GM12878 (cell line): Measurements from ENCODE around the gene GTF3A. TPM values are rescaled to one million over a fixed set of nuclear protein-coding genes. Genes with fewer than 3 reads are reported as not detected.
A peak's percentile ranks its signal among the peaks of the same experiment; 100 is the strongest.

ENCODE experiments used
- CEBPB ChIP-seq, 2 experiments: fragments of 150-350 bp in 1 of 2; IDR thresholded peaks; 2 replicates each; pipeline ENCODE4 v1.6.1; 2012 to 2014; ENCODE audit warnings: low read depth in 2 of 2, low read length in 2 of 2, borderline replicate concordance in 1 of 2, inconsistent platforms in 1 of 2
- CREM ChIP-seq: IDR thresholded peaks from 2 replicates; pipeline ENCODE4 v1.6.1; 2014; ENCODE audit warnings: antibody characterized with exemption, low read depth
- RAD51 ChIP-seq: fragments of 450-650 bp; IDR thresholded peaks from 2 replicates; pipeline ENCODE4 v1.6.1; 2016; ENCODE audit warnings: moderate library complexity, mild to moderate bottlenecking, inconsistent platforms
- RB1 ChIP-seq: fragments of 450-650 bp; formaldehyde crosslinking; IDR thresholded peaks from 2 replicates; pipeline ENCODE4 v1.6.1; 2017; ENCODE audit warnings: mild to moderate bottlenecking, borderline replicate concordance
- RELA ChIP-seq: fragments of 450-650 bp; IDR thresholded peaks from 2 replicates; pipeline ENCODE4 v1.8.0; 2014; ENCODE audit warnings: borderline replicate concordance; ENCODE audit not compliant: partially characterized antibody
- SMC3 ChIP-seq: IDR thresholded peaks from 2 replicates; pipeline ENCODE4 v1.6.1; 2011; ENCODE audit warnings: low read length, improper control_type of control experiment, borderline replicate concordance
- SP1 ChIP-seq: IDR thresholded peaks from one replicate; pipeline ENCODE4 v1.6.1; 2011; ENCODE audit warnings: low read depth, low read length
- SPI1 ChIP-seq: IDR thresholded peaks from 2 replicates; pipeline ENCODE4 v1.6.1; 2011; ENCODE audit warnings: low read depth, mild to moderate bottlenecking, low read length, moderate library complexity, borderline replicate concordance; ENCODE audit not compliant: insufficient read depth
- SREBF2 ChIP-seq: IDR thresholded peaks from 2 replicates; pipeline ENCODE4 v1.6.1; 2012; ENCODE audit warnings: mild to moderate bottlenecking, low read length
- TAF1 ChIP-seq: IDR thresholded peaks from 2 replicates; pipeline ENCODE4 v1.6.1; 2011; ENCODE audit warnings: mild to moderate bottlenecking, low read depth, low read length, borderline replicate concordance
- ZBED1 ChIP-seq: IDR thresholded peaks from 2 replicates; pipeline ENCODE4 v1.6.1; 2016; ENCODE audit warnings: borderline replicate concordance
- polyA plus RNA-seq, 11 experiments: library from polyadenylated mRNA; depleted of rRNA in 4 of 11; unstranded in 6 of 11; stranded (reverse) in 5 of 11; fragments of >200 nt; fragmentation: Nextera tagmentation in 4 of 11; fragmentation: Illumina TruSeq in 1 of 11; extraction: Ambion mirVana in 4 of 11; extraction: Trizol in 1 of 11; gene quantifications; 1 replicate in 1 of 11; 2 replicates in 10 of 11; pipeline versions ENCODE4 v1.2.1 to v1.2.3, GENCODE V29; 2011 to 2016; ENCODE audit warnings: inconsistent platforms in 2 of 11, missing spikeins in 2 of 11, low read depth in 1 of 11
- total RNA-seq, 4 experiments: library from RNA; depleted of rRNA in 3 of 4; stranded (reverse); fragments of >200 nt in 3 of 4; fragmentation: Illumina TruSeq in 1 of 4; extraction: Trizol in 1 of 4; gene quantifications; 2 replicates each; pipeline versions ENCODE4 v1.2.1 to v1.2.3, GENCODE V29; 2013 to 2021
- TF ChIP-seq, protein P1 (sequence below): fragments of 450-650 bp; IDR thresholded peaks from 2 replicates; pipeline ENCODE4 v1.6.1; 2017; ENCODE audit warnings: mild to moderate bottlenecking, low read depth, inconsistent platforms; ENCODE audit not compliant: poor library complexity, severe bottlenecking
- TF ChIP-seq, protein P2 (sequence below): fragments of 450-650 bp; IDR thresholded peaks from 2 replicates; pipeline ENCODE4 v1.6.1; 2017; ENCODE audit warnings: borderline replicate concordance
- TF ChIP-seq, protein P3 (sequence below): fragments of 450-650 bp; IDR thresholded peaks from 2 replicates; pipeline ENCODE4 v1.6.1; 2017; ENCODE audit warnings: mild to moderate bottlenecking, moderate library complexity
- TF ChIP-seq, protein P4 (sequence below): fragments of 450-650 bp; formaldehyde crosslinking; IDR thresholded peaks from 2 replicates; pipeline ENCODE4 v1.4.0; 2022; ENCODE audit warnings: mild to moderate bottlenecking, moderate library complexity
- TF ChIP-seq, protein P5 (sequence below): IDR thresholded peaks from 2 replicates; pipeline ENCODE4 v1.6.1; 2012; ENCODE audit warnings: low read depth, low read length, improper control_type of control experiment

The GTF3A gene
- total and polyA plus RNA-seq, 10 of the 15 experiments (the other 5 are each of a cell fraction or from before 2014, with no cell fraction given) = 74.2 to 524 (median 216) TPM

DNA sequence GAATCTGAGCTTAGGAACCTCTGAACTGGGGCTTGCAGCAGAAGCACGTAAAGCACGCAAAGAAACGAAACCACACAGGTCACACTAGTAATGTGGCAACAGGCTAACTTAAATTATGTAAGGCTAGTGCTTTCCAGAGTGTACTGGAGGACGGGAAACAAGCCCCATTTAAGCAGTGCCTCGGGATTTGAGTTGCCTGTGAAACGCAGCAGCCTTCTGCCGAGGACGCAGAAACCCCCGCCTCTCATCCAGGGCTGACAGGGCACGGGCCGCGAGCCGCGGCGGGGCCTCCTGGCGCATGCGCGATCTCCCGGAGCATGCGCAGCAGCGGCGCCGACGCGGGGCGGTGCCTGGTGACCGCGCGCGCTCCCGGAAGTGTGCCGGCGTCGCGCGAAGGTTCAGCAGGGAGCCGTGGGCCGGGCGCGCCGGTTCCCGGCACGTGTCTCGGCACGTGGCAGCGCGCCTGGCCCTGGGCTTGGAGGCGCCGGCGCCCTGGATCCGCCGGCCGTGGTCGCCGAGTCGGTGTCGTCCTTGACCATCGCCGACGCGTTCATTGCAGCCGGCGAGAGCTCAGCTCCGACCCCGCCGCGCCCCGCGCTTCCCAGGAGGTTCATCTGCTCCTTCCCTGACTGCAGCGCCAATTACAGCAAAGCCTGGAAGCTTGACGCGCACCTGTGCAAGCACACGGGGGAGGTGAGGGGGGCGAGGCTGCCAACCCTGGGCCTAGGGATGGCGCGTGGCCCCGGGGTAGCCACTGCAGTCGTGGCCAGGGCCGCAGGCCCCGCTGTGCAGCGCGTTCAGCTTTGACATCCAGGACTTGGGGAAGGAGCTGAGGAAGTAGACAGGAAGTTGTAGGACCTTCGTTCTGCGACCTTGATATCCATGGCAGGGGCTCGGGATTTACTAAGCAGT is at the start of gene GTF3A (continued):
- TF ChIP-seq, protein P1, sequence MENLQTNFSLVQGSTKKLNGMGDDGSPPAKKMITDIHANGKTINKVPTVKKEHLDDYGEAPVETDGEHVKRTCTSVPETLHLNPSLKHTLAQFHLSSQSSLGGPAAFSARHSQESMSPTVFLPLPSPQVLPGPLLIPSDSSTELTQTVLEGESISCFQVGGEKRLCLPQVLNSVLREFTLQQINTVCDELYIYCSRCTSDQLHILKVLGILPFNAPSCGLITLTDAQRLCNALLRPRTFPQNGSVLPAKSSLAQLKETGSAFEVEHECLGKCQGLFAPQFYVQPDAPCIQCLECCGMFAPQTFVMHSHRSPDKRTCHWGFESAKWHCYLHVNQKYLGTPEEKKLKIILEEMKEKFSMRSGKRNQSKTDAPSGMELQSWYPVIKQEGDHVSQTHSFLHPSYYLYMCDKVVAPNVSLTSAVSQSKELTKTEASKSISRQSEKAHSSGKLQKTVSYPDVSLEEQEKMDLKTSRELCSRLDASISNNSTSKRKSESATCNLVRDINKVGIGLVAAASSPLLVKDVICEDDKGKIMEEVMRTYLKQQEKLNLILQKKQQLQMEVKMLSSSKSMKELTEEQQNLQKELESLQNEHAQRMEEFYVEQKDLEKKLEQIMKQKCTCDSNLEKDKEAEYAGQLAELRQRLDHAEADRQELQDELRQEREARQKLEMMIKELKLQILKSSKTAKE = no peak
- TF ChIP-seq CEBPB (IDR thresholded peaks at IDR 0.05; ENCODE audit: borderline replicate concordance in 1 of 2, low read depth in 2 of 2, low read length in 2 of 2) (no peak), SREBF2 (no peak), SPI1 (no peak), RB1 (peak; percentile 82), SMC3 (no peak), RAD51 (peak; percentile 49; the same call in 1 of the 2 replicates), ZBED1 (no peak), CREM (no peak), RELA (peak; percentile 66), SP1 (no peak), TAF1 (no peak; the same call in 1 of the 2 replicates)
- TF ChIP-seq, protein P2, sequence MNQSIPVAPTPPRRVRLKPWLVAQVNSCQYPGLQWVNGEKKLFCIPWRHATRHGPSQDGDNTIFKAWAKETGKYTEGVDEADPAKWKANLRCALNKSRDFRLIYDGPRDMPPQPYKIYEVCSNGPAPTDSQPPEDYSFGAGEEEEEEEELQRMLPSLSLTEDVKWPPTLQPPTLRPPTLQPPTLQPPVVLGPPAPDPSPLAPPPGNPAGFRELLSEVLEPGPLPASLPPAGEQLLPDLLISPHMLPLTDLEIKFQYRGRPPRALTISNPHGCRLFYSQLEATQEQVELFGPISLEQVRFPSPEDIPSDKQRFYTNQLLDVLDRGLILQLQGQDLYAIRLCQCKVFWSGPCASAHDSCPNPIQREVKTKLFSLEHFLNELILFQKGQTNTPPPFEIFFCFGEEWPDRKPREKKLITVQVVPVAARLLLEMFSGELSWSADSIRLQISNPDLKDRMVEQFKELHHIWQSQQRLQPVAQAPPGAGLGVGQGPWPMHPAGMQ = no peak
- TF ChIP-seq, protein P3, sequence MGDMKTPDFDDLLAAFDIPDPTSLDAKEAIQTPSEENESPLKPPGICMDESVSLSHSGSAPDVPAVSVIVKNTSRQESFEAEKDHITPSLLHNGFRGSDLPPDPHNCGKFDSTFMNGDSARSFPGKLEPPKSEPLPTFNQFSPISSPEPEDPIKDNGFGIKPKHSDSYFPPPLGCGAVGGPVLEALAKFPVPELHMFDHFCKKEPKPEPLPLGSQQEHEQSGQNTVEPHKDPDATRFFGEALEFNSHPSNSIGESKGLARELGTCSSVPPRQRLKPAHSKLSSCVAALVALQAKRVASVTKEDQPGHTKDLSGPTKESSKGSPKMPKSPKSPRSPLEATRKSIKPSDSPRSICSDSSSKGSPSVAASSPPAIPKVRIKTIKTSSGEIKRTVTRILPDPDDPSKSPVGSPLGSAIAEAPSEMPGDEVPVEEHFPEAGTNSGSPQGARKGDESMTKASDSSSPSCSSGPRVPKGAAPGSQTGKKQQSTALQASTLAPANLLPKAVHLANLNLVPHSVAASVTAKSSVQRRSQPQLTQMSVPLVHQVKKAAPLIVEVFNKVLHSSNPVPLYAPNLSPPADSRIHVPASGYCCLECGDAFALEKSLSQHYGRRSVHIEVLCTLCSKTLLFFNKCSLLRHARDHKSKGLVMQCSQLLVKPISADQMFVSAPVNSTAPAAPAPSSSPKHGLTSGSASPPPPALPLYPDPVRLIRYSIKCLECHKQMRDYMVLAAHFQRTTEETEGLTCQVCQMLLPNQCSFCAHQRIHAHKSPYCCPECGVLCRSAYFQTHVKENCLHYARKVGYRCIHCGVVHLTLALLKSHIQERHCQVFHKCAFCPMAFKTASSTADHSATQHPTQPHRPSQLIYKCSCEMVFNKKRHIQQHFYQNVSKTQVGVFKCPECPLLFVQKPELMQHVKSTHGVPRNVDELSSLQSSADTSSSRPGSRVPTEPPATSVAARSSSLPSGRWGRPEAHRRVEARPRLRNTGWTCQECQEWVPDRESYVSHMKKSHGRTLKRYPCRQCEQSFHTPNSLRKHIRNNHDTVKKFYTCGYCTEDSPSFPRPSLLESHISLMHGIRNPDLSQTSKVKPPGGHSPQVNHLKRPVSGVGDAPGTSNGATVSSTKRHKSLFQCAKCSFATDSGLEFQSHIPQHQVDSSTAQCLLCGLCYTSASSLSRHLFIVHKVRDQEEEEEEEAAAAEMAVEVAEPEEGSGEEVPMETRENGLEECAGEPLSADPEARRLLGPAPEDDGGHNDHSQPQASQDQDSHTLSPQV = 0 out of 2 replicates have a peak, but pooled peaks have one; percentile 40
- TF ChIP-seq, protein P4, sequence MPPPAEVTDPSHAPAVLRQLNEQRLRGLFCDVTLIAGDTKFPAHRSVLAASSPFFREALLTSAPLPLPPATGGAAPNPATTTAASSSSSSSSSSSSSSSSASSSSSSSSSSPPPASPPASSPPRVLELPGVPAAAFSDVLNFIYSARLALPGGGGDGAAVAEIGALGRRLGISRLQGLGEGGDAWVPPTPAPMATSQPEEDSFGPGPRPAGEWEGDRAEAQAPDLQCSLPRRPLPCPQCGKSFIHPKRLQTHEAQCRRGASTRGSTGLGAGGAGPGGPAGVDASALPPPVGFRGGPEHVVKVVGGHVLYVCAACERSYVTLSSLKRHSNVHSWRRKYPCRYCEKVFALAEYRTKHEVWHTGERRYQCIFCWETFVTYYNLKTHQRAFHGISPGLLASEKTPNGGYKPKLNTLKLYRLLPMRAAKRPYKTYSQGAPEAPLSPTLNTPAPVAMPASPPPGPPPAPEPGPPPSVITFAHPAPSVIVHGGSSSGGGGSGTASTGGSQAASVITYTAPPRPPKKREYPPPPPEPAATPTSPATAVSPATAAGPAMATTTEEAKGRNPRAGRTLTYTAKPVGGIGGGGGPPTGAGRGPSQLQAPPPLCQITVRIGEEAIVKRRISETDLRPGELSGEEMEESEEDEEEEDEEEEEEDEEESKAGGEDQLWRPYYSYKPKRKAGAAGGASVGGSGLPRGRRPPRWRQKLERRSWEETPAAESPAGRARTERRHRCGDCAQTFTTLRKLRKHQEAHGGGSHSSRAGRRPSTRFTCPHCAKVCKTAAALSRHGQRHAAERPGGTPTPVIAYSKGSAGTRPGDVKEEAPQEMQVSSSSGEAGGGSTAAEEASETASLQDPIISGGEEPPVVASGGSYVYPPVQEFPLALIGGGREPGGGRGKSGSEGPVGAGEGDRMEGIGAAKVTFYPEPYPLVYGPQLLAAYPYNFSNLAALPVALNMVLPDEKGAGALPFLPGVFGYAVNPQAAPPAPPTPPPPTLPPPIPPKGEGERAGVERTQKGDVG = no peak
- TF ChIP-seq, protein P5, sequence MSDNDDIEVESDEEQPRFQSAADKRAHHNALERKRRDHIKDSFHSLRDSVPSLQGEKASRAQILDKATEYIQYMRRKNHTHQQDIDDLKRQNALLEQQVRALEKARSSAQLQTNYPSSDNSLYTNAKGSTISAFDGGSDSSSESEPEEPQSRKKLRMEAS = peak; percentile 99
